Keratinocyte (primary cell): ENCODE data around the gene BCL7A. TPM values are rescaled to one million over a fixed set of nuclear protein-coding genes. Genes with fewer than 3 reads are reported as not detected.

Experiments used
- DNase-seq: peaks from one replicate; pipeline ENCODE4 v3.0.0-alpha.2; 2011; ENCODE audit warnings: low read depth, missing footprints, low spot score
- FAIRE-seq: peaks from 2 replicates; lab custom pipeline; 2011; peaks lifted over from hg19 to GRCh38; lab: Jason Lieb, UNC
- H2AFZ ChIP-seq: 2 replicates; pipeline ENCODE4 v1.6.0; 2012; ENCODE audit warnings: low read length, control low read depth, inconsistent platforms; ENCODE audit not compliant: control insufficient read depth
- H3K27ac ChIP-seq: 2 replicates; pipeline ENCODE4 v1.5.1; 2011; ENCODE audit warnings: low read length; ENCODE audit not compliant: control insufficient read depth, insufficient read depth
- H3K27me3 ChIP-seq: 3 replicates; pipeline ENCODE4 v1.6.0; 2011; ENCODE audit warnings: low read length; ENCODE audit not compliant: control insufficient read depth, insufficient read depth; ENCODE audit errors: extremely low read depth
- H3K36me3 ChIP-seq, 2 experiments: 2 replicates in 1 of 2; 3 replicates in 1 of 2; pipeline ENCODE4 v1.5.1; 2011; ENCODE audit warnings: low read length in 2 of 2, mild to moderate bottlenecking in 1 of 2; ENCODE audit not compliant: control insufficient read depth in 2 of 2, insufficient read depth in 2 of 2; ENCODE audit errors: extremely low read depth in 1 of 2
- H3K4me1 ChIP-seq: 3 replicates; pipeline ENCODE4 v1.5.1; 2011; ENCODE audit warnings: low read length; ENCODE audit not compliant: control insufficient read depth, insufficient read depth; ENCODE audit errors: extremely low read depth
- H3K4me2 ChIP-seq: 3 replicates; pipeline ENCODE4 v1.6.0; 2011; ENCODE audit warnings: low read depth, low read length; ENCODE audit not compliant: control insufficient read depth, insufficient read depth; ENCODE audit errors: extremely low read depth
- H3K4me3 ChIP-seq, 3 experiments: fragments of 200-600 bp in 1 of 3; sonication (generic) in 1 of 3; 2 replicates in 2 of 3; 3 replicates in 1 of 3; pipeline ENCODE4 v1.5.1; 2011 to 2016; ENCODE audit warnings: low read length in 3 of 3, mild to moderate bottlenecking in 3 of 3, control low read depth in 2 of 3, inconsistent platforms in 1 of 3, low read depth in 1 of 3, mixed read lengths in 1 of 3, mixed run types in 1 of 3, moderate library complexity in 1 of 3; ENCODE audit not compliant: control insufficient read depth in 2 of 3, insufficient read depth in 2 of 3; ENCODE audit errors: extremely low read depth in 1 of 3
- H3K79me2 ChIP-seq: 2 replicates; pipeline ENCODE4 v1.6.0; 2012; ENCODE audit warnings: low read length; ENCODE audit not compliant: control insufficient read depth, insufficient read depth
- H3K9ac ChIP-seq: 3 replicates; pipeline ENCODE4 v1.6.0; 2011; ENCODE audit warnings: low read length; ENCODE audit not compliant: control insufficient read depth, insufficient read depth; ENCODE audit errors: extremely low read depth
- H3K9me1 ChIP-seq: 3 replicates; pipeline ENCODE4 v1.6.0; 2011; ENCODE audit warnings: low read length; ENCODE audit not compliant: control insufficient read depth, insufficient read depth; ENCODE audit errors: extremely low read depth
- H3K9me3 ChIP-seq: 2 replicates; pipeline ENCODE4 v1.5.1; 2012; ENCODE audit warnings: low read depth, low read length; ENCODE audit not compliant: control insufficient read depth
- H4K20me1 ChIP-seq: 3 replicates; pipeline ENCODE4 v1.6.0; 2011; ENCODE audit warnings: low read length; ENCODE audit not compliant: control insufficient read depth, insufficient read depth; ENCODE audit errors: extremely low read depth
- EZH2 ChIP-seq: IDR thresholded peaks from one replicate; pipeline ENCODE4 v1.6.1; 2012; ENCODE audit warnings: inconsistent platforms, mild to moderate bottlenecking, low read length, moderate library complexity
- dilution Hi-C: fragments of 300-500 bp; cut with MboI; formaldehyde crosslinking; loops from one replicate; pipeline ENCODE4 v1.7.0; 2020; ENCODE audit warnings: low sequenced_read_pairs; ENCODE audit not compliant: extremely low pct_ligation_motif_present
- polyA plus RNA-seq, 5 experiments: library from polyadenylated mRNA; depleted of rRNA in 3 of 5; stranded (reverse) in 3 of 5; stranded (forward) in 1 of 5; unstranded in 1 of 5; fragments of >200 nt; gene quantifications; 1 replicate in 1 of 5; 2 replicates in 3 of 5; 3 replicates in 1 of 5; pipeline versions ENCODE4 v1.2.1 to v1.2.3, GENCODE V29; 2011 to 2012; ENCODE audit warnings: missing spikeins in 2 of 5, low read depth in 1 of 5, low replicate concordance in 1 of 5
- TF ChIP-seq, protein P1 (sequence below), 3 experiments: IDR thresholded peaks in 1 of 3; conservative IDR thresholded peaks in 1 of 3; optimal IDR thresholded peaks in 1 of 3; 2 replicates in 2 of 3; 3 replicates in 1 of 3; pipeline versions ENCODE3 to v1.5.1; 2011; ENCODE audit warnings: low read length in 3 of 3, mild to moderate bottlenecking in 3 of 3, moderate library complexity in 2 of 3, control low read depth in 1 of 3, inconsistent platforms in 1 of 3; ENCODE audit not compliant: insufficient read depth in 2 of 3; ENCODE audit errors: extremely low read depth in 1 of 3

Gene BCL7A
- polyA plus RNA-seq, 1 donor (not counting 4 experiments of a cell fraction or from before 2014, with no cell fraction given), result 12.8 TPM

DNA sequence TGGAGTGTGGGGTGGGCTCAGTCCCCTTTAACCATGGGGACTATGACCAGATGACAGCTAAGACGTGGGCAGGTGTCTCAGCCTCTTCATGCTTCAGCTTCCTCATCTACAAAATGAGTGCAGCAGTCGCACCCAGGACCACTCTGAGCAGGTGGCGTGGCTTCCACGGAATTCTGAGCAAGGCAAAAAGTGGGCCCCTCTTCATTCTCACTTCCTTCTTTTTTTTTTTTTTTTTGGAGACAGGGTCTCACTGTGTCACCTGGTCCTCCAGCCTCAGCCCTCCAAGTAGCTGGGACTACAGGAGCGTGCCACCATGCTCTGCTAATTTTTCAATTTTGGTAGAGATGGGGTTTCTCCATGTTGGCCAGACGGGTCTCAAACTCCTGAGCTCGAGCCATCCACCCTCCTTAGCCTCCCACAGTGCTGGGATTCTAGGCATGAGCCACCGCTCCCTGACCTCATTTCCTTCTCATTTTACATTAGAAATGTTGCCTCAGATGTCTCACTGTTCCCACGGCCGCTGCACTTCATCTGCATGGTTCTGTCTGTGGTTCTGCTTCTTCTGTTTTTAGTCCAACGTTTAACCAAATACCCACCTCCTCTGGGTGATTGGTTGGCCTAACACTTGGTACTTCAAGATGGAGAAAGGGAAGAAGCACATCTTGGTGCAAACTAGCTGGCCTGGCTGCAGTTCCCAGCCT is 41.3 kb upstream of the BCL7A start:
- peaks cover 0 to 3% of the 10 kb centered on the region in 2 experiments for H3K36me3 ChIP-seq
- no peaks in the 10 kb centered on the region for H3K4me1 ChIP-seq
- no peaks in the 10 kb centered on the region for H3K27me3 ChIP-seq
- H3K9ac ChIP-seq, result no peak overlapping the region
- H3K9me1 ChIP-seq, result no peaks in the 10 kb centered on the region
- H3K27ac ChIP-seq, result no peak overlapping the region
- H3K79me2 ChIP-seq, result no peaks in the 10 kb centered on the region
- H2AFZ ChIP-seq, result no peak overlapping the region
- H3K9me3 ChIP-seq, result no peaks in the 10 kb centered on the region
- DNase-seq, result no peak
- no peak for TF ChIP-seq EZH2
- TF ChIP-seq, protein P1, sequence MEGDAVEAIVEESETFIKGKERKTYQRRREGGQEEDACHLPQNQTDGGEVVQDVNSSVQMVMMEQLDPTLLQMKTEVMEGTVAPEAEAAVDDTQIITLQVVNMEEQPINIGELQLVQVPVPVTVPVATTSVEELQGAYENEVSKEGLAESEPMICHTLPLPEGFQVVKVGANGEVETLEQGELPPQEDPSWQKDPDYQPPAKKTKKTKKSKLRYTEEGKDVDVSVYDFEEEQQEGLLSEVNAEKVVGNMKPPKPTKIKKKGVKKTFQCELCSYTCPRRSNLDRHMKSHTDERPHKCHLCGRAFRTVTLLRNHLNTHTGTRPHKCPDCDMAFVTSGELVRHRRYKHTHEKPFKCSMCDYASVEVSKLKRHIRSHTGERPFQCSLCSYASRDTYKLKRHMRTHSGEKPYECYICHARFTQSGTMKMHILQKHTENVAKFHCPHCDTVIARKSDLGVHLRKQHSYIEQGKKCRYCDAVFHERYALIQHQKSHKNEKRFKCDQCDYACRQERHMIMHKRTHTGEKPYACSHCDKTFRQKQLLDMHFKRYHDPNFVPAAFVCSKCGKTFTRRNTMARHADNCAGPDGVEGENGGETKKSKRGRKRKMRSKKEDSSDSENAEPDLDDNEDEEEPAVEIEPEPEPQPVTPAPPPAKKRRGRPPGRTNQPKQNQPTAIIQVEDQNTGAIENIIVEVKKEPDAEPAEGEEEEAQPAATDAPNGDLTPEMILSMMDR (optimal IDR thresholded peaks at IDR 0.05 in 1 of 3, IDR thresholded peaks at IDR 0.05 in 1 of 3, conservative IDR thresholded peaks at IDR 0.05 in 1 of 3; ENCODE audit: extremely low read depth in 1 of 3, insufficient read depth in 2 of 3, low read length in 3 of 3), result no peak
- H3K4me3 ChIP-seq, result no peak overlapping the region
- no peak for FAIRE-seq
- dilution Hi-C loops, result no loop called here
- no peaks in the 10 kb centered on the region for H4K20me1 ChIP-seq
- no peak overlapping the region for H3K4me2 ChIP-seq

DNA sequence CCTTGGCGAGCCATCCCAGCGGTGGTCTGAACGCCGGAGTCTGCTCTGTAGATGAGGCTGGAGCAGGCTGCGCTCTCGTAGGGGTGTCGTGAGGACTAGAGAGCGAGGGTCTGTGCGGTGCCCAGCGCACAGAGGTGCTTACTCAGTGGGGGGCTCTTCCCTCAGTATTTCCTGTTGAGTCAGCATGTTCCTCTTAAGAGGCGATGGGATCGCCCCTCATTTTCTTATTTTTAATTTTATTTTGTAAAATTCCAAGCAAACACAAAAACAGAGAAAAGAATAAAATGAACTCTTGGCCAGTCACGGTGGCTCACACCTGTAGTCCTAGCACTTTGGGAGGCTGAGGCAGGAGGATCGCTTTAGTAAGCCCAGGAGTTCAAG is 40.8 kb upstream of the BCL7A start:
- H3K9me3 ChIP-seq, result no peaks in the 10 kb centered on the region
- H3K27ac ChIP-seq, result no peak overlapping the region

More for the DNA sequence above, 40.8 kb upstream of the BCL7A start:
- FAIRE-seq (no peak), DNase-seq (no peak)
- Histone ChIP-seq H3K4me2 (no peak overlapping the region), H3K36me3 (peaks cover 0 to 3% of the 10 kb centered on the region in 2 experiments), H3K79me2 (no peaks in the 10 kb centered on the region), H3K4me3 (no peak overlapping the region), H3K27me3 (no peaks in the 10 kb centered on the region), H3K4me1 (no peaks in the 10 kb centered on the region), H2AFZ (no peak overlapping the region), H3K9ac (no peak overlapping the region), H3K9me1 (no peaks in the 10 kb centered on the region), H4K20me1 (no peaks in the 10 kb centered on the region)
- dilution Hi-C loops, result no loop called here
- TF ChIP-seq, protein P1 (optimal IDR thresholded peaks at IDR 0.05 in 1 of 3, IDR thresholded peaks at IDR 0.05 in 1 of 3, conservative IDR thresholded peaks at IDR 0.05 in 1 of 3; ENCODE audit: extremely low read depth in 1 of 3, insufficient read depth in 2 of 3, low read length in 3 of 3), result no peak
- TF ChIP-seq EZH2, result no peak
